Sigmoid colon (tissue), 7 donors: ENCODE results near the gene EXT2. TPM values are rescaled to one million over a fixed set of nuclear protein-coding genes. Genes with fewer than 3 reads are reported as not detected.

ENCODE experiments used
- DNase-seq: peaks from one replicate; pipeline ENCODE4 v3.0.0-alpha.2; 2019
- H3K27ac ChIP-seq, 4 donors: fragments of 200-600 bp; sonication (generic); one replicate each; pipeline ENCODE4 v1.5.1; 2016 to 2019; ENCODE audit warnings: mild to moderate bottlenecking in 1 of 4
- H3K27me3 ChIP-seq, 3 donors: fragments of 200-600 bp; sonication (generic); one replicate each; pipeline ENCODE4 v1.5.1; 2019; ENCODE audit warnings: mild to moderate bottlenecking in 1 of 3
- H3K36me3 ChIP-seq, 4 donors: fragments of 200-600 bp; sonication (generic); one replicate each; pipeline ENCODE4 v1.5.1; 2016 to 2019
- H3K4me1 ChIP-seq, 4 donors: fragments of 200-600 bp; sonication (generic); one replicate each; pipeline ENCODE4 v1.5.1; 2017 to 2019
- H3K4me3 ChIP-seq, 4 donors: fragments of 200-600 bp; sonication (generic); one replicate each; pipeline ENCODE4 v1.5.1; 2017 to 2019; ENCODE audit warnings: mild to moderate bottlenecking in 2 of 4, moderate library complexity in 1 of 4
- H3K9me3 ChIP-seq, 4 donors: fragments of 200-600 bp in 3 of 4; sonication (generic) in 3 of 4; one replicate each; pipeline versions ENCODE4 v1.5.1 to v1.6.1; 2013 to 2019
- CTCF ChIP-seq, 4 experiments: fragments of 450-650 bp in 3 of 4; fragments of 200-600 bp in 1 of 4; IDR thresholded peaks; one replicate each; pipeline ENCODE4 v1.5.1; 2016 to 2019; ENCODE audit warnings: antibody characterized with exemption in 4 of 4, mild to moderate bottlenecking in 3 of 4, moderate library complexity in 2 of 4
- EP300 ChIP-seq, 4 donors: sonication (generic); formaldehyde crosslinking; IDR thresholded peaks; one replicate each; pipeline ENCODE4 v1.6.1; 2017; ENCODE audit warnings: antibody characterized with exemption in 4 of 4
- POLR2A ChIP-seq, 2 donors: fragments of 450-650 bp; IDR thresholded peaks; one replicate each; pipeline ENCODE4 v1.6.1; 2016; ENCODE audit warnings: antibody characterized with exemption in 2 of 2, mild to moderate bottlenecking in 2 of 2, moderate library complexity in 2 of 2
- POLR2AphosphoS5 ChIP-seq, 4 donors: sonication (generic); formaldehyde crosslinking; IDR thresholded peaks; one replicate each; pipeline ENCODE4 v1.6.1; 2017; ENCODE audit warnings: antibody characterized with exemption in 4 of 4
- WGBS, 2 donors: extraction: QIAGEN DNeasy Blood & Tissue Kit; methylation state at CpG; one replicate each; pipeline ENCODE4 v1.1.7; 2013; 5-methylcytosine and 5-hydroxymethylcytosine counted together
- intact Hi-C: fragments of 100-400 bp; cut with DNase I; formaldehyde crosslinking; loops from one replicate; pipeline ENCODE4 v1.15.1; 2023
- polyA plus RNA-seq, 3 donors: library from polyadenylated mRNA; stranded (reverse); fragments of 200-250 nt; gene quantifications; one replicate each; pipeline ENCODE4 v1.2.3, GENCODE V29; 2013
- total RNA-seq, 4 donors: library from RNA; depleted of rRNA; stranded (reverse); fragments of >200 nt; gene quantifications; one replicate each; pipeline ENCODE4 v1.1.0, GENCODE V29; 2016
- donor health status: healthy with polysubstance abuse.
- donor health status: Bipolar disorder and iron deficiency.
- donor health status: healthy.

The EXT2 gene
- total and polyA plus RNA-seq, 7 donors: 6.6 to 68.1 (median 46.3) TPM

DNA sequence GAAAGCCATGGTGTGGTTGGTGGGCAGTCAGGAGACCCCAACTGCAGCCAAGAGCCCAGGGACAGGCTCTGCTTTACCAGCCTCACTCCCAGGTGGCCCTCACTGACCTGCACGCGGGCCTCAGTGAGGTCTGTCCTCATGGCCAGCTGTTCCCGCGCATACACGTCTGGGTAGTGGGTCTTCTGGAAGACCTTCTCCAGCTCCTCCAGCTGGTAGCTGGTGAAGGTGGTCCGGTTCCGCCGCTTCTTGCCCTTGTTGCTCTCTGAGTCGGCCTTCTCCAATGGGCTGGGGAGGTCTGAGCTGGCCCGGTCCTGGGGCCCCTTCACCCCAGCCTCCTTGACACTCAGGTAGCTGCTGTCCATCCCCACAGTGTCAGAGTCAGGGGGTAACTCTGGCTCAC, 179.8 kb downstream of the EXT2 start:
- Histone ChIP-seq H3K36me3 (no peaks in the 10 kb centered on the region), H3K4me3 (no peak overlapping the region), H3K27ac (no peak overlapping the region), H3K27me3 (peaks cover 0 to 3% (median 0%) of the 10 kb centered on the region in 3 donors), H3K9me3 (no peaks in the 10 kb centered on the region), H3K4me1 (no peaks in the 10 kb centered on the region)
- 96% methylated on average over 10 of the region's 10 CpGs for WGBS, 2 donors
- TF ChIP-seq POLR2A (IDR thresholded peaks at IDR 0.05) (no peak), EP300 (IDR thresholded peaks at IDR 0.05) (no peak), CTCF (IDR thresholded peaks at IDR 0.05) (no peak), POLR2AphosphoS5 (IDR thresholded peaks at IDR 0.05) (no peak)
- intact Hi-C loops: no loop called here
- DNase-seq: peak; percentile 43

DNA sequence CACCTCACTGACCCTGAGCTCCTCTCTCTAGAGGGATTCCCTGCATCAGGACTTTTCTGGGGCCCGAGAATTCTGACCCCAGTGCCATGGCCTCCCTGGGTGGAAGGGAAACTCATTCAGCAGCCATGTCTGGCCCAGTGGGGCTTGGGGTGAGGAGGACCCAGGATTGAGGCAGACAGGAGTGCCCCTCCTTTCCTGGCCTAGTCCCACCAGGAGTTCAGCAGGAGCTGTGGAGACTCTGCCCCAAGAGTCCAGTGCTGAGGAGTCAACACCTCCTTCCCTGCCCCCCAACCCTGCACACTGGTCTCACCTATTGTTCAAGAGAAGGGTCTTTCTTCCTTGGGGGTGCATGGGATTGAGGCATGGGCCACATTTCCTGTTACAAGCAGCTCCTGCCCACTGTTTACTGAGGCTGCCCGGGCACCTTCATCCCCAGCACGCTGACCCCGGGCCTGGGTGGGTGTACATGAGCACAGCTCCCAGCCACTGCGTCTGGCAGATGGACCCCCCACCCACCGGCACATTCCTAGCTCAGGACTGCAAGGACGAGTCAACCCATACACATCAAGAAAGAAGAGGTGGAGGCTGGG, 180.6 kb downstream of the EXT2 start:
- WGBS, 2 donors: 82 to 85% methylated on average over 7 of the region's 7 CpGs
- intact Hi-C loops: no loop called here
- Histone ChIP-seq H3K27ac (no peak overlapping the region), H3K4me3 (no peak overlapping the region), H3K4me1 (no peaks in the 10 kb centered on the region), H3K9me3 (no peaks in the 10 kb centered on the region), H3K36me3 (no peaks in the 10 kb centered on the region), H3K27me3 (peaks cover 0 to 3% (median 0%) of the 10 kb centered on the region in 3 donors)
- peak; percentile 60 for DNase-seq
- TF ChIP-seq POLR2A (IDR thresholded peaks at IDR 0.05) (no peak), CTCF (IDR thresholded peaks at IDR 0.05) (no peak), POLR2AphosphoS5 (IDR thresholded peaks at IDR 0.05) (no peak), EP300 (IDR thresholded peaks at IDR 0.05) (no peak)

GRCh38 chr11:44277196-44278090, 182.0 kb downstream of the EXT2 start:
- H3K9me3 ChIP-seq: no peaks in the 10 kb centered on the region
- H3K4me3 ChIP-seq: no peak overlapping the region
- intact Hi-C loops: no loop called here
- TF ChIP-seq POLR2A (IDR thresholded peaks at IDR 0.05) (no peak), POLR2AphosphoS5 (IDR thresholded peaks at IDR 0.05) (no peak), CTCF (IDR thresholded peaks at IDR 0.05) (no peak), EP300 (IDR thresholded peaks at IDR 0.05) (no peak)
- H3K36me3 ChIP-seq: no peaks in the 10 kb centered on the region
- no peaks in the 10 kb centered on the region for H3K4me1 ChIP-seq
- peak; percentile 50 for DNase-seq
- no peak overlapping the region for H3K27ac ChIP-seq
- H3K27me3 ChIP-seq: no peaks in the 10 kb centered on the region
- WGBS, 2 donors: 81 to 88% methylated on average over 18 of the region's 18 CpGs

GRCh38 chr11:44279483-44279882, 184.0 kb downstream of the EXT2 start:
- H3K27me3 ChIP-seq: no peaks in the 10 kb centered on the region
- intact Hi-C loops: no loop called here
- peak; percentile 55 for DNase-seq
- H3K36me3 ChIP-seq: no peaks in the 10 kb centered on the region
- WGBS, 2 donors: 63 to 78% methylated on average over 6 of the region's 6 CpGs
- H3K27ac ChIP-seq: no peak overlapping the region
- H3K4me1 ChIP-seq: no peaks in the 10 kb centered on the region
- no peak for TF ChIP-seq POLR2AphosphoS5 (IDR thresholded peaks at IDR 0.05)
- TF ChIP-seq CTCF (IDR thresholded peaks at IDR 0.05): no peak
- TF ChIP-seq POLR2A (IDR thresholded peaks at IDR 0.05): no peak
- no peak for TF ChIP-seq EP300 (IDR thresholded peaks at IDR 0.05)
- H3K9me3 ChIP-seq: no peaks in the 10 kb centered on the region
- no peak overlapping the region for H3K4me3 ChIP-seq
